OCI-LY1 (cell line): ENCODE measurements around the gene DBI.

Experiments used
- CTCF ChIP-seq: fragments of 200-600 bp; sonication (generic), shearing (Covaris generic); IDR thresholded peaks from 2 replicates; pipeline ENCODE4 v1.5.1; 2017; ENCODE audit warnings: mild to moderate bottlenecking, antibody characterized with exemption, low read length, moderate library complexity, mixed read lengths
- EZH2 ChIP-seq: fragments of 200-600 bp; sonication (generic), shearing (Covaris generic); IDR thresholded peaks from 2 replicates; pipeline ENCODE4 v1.8.0; 2017; ENCODE audit warnings: borderline replicate concordance, mixed run types, mild to moderate bottlenecking, antibody characterized with exemption, low read length, moderate library complexity, mixed read lengths

- TF ChIP-seq CTCF, result no peak
- no peak for TF ChIP-seq EZH2
These were observed 51.1 kb downstream of the DBI start for GRCh38 chr2:119417908-119418307.
